Measurements from ENCODE around the gene ZNF524.

Gene ZNF524

DNA sequence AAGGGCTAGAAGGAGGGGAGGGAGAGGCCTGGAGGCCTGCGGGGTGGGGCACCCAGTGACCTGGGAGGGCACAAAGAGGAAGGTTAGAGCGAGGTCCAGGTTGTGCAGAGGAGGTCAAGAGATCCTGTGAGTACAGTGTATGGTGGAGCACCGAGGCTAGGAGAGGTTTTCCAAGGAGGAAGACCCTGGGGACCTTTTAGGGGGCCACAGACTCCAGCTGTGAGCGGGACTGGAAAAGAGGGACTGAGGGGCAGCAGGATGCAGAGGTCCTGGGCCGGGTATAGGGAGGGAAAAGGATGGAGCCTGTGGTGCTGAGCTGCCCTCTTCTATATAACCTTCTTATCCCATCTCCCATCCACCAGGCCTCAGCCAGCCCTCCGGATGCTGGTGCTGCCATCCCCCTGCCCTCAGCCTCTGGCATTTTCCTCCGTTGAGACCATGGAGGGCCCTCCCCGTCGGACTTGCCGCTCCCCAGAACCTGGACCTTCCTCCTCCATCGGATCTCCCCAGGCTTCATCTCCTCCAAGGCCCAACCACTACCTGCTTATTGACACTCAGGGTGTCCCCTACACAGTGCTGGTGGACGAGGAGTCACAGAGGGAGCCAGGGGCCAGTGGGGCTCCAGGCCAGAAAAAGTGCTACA, 44.2 kb downstream of the ZNF524 start:
- FAIRE-seq: no peak

- FAIRE-seq: no peak
These were observed 44.9 kb downstream of the ZNF524 start for GRCh38 chr19:55644842-55645511.

GRCh38 chr19:55645512-55645881, 45.4 kb downstream of the ZNF524 start:
- no peak for FAIRE-seq

DNA sequence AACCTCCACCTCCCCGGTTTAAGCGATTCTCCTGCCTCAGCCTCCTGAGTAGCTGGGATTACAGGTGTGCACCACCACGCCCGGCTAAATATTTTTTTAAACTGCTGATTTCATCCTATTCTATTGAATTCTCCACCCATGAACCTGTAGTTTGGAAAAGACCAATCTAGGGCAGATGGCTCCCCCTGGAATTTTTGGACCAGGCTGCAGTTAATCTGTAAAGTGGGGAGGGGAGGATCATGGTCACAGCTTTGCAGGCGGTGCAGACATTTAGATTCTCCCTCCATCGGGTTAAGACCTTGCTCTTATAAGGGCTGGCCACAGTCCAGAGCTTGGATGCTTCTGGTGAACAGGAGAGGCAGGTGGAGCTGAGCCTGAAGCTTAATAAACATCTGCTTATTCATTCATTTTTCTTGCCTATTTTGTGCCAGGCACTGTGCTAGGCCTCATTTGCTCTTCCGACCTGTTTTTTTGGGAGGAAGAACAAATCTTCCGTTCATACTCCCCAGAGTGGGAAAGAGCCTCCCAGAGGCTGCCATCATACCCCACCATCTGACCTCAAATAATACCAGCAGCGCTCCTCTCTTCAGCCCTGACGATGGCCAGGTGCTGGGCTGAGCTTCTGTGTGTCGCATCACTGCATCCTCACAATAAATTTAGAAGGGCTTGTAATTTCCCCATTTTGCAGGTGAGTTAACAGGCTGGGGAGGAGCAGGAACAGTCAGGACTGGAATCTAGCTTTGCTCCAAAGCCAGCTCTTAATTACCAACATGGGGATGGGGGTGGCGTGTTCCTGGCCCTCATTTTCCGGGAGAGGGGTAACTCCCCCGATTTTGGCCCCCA, 47.0 kb downstream of the ZNF524 start:
- no peak for FAIRE-seq

- no peak for FAIRE-seq
These were observed 47.9 kb downstream of the ZNF524 start, which contains the start of gene CCDC106 for GRCh38 chr19:55647732-55648584. CCDC106 (plus strand) TSS chr19:55648212; CDS start chr19:55649047, 835 bp downstream.

- no peak for FAIRE-seq
These were observed 48.6 kb downstream of the ZNF524 start for GRCh38 chr19:55648585-55649267.

DNA sequence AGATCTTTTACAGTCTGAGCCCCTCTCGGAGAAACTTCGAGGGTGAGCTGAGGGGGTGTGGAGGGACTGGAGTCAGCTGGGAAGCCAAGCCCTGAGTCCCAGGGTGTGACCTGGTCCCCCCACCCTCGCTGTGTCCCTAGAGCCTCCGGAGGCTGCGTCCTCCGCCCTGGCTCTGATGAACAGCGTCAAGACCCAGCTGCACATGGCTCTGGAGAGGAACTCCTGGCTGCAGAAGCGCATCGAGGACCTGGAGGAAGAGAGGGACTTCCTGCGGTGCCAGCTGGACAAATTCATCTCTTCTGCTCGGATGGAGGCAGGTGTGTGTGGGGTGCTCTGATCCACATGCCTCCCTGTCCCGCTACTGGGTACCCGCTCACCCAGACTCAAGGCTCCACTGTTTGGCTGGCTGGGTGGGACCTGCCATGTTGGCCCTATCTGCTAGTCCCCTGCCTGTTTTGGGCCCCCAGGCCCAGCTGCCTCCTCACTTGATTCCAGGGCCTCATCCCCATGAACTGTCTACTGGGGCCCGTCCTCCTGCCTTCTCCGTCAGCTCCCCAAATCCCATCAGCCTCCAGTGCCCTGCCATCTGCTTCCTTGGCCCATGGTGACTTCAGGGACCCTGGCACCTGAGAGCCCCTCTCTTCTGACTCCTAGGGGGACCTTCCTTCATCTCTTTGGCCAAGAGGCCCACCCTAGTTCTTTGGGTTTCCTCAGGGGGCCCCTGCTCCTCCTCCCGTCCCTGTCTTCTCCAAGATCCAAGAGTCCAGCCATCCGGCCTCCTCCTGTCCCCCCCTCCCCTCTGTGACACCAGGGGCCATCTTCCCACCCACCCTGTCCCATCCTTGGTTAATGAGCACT, 49.4 kb downstream of the ZNF524 start:
- FAIRE-seq: no peak

- no peak for FAIRE-seq
These were observed 50.1 kb downstream of the ZNF524 start for GRCh38 chr19:55650126-55650557.

GRCh38 chr19:55650602-55651230, 50.6 kb downstream of the ZNF524 start:
- no peak for FAIRE-seq

DNA sequence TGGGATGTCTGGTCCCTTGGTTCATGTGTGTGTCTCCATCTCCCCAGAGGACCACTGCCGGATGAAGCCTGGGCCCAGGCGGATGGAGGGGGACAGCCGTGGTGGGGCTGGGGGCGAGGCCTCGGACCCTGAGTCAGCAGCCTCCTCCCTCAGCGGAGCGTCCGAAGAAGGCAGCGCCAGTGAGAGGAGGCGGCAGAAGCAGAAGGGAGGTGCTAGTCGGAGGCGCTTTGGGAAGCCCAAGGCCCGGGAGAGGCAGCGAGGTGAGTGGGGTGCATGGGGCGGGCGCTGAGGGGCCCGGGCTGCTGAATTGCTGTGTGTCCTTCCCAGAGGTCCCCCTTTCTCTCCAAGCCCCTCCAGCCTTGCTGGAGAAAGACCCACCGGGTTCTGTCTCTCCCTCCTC, 51.1 kb downstream of the ZNF524 start:
- FAIRE-seq: no peak

DNA sequence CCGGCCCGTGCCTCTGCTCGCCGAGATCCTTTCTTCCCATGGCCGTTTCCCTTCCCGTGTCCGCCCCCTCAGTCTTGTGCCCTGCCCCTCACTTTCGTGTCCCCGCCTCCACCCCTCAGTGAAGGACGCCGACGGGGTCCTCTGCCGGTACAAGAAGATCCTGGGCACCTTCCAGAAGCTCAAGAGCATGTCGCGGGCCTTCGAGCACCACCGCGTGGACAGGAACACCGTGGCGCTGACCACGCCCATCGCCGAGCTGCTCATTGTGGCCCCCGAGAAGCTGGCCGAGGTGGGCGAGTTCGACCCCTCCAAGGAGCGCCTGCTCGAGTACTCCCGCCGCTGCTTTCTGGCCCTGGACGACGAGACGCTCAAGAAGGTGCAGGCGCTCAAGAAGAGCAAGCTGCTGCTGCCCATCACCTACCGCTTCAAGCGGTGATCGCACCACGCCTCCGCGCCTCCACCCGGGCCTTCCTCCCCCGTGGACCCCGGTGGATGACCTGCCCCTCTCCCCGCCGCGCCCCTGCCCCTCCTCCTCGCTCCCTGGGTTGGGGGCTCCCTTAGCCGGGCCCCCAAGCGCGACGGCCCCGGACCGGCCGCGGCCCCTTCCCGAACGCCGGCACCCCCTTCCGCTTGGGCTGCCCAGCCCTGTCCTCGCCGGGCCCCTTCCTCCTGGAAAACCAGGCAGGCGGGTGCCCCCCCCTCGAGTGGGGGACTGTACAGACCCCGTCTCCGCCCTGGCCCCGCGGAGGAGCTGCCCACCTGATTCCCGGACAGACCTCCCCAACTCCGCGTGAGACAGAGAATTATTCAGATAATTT, 52.4 kb downstream of the ZNF524 start:
- FAIRE-seq: no peak

Measured in TTC549 (cell line).